Glomerular endothelial cell (primary cell): ENCODE data around the gene TMEM258. TPM values are rescaled to one million over a fixed set of nuclear protein-coding genes. Genes with fewer than 3 reads are reported as not detected.

Source experiments
- DNase-seq: peaks from one replicate; pipeline ENCODE4 v3.0.0-alpha.2; 2011; ENCODE audit warnings: low read depth, low spot score; ENCODE audit errors: extremely low read depth
- total RNA-seq: library from RNA; depleted of rRNA; stranded (reverse); fragments of >200 nt; gene quantifications from 2 replicates; pipeline ENCODE4 v1.2.3, GENCODE V29; 2015

Gene TMEM258
- total RNA-seq, 1 donor from 2014 or later = 57.6 TPM

DNA sequence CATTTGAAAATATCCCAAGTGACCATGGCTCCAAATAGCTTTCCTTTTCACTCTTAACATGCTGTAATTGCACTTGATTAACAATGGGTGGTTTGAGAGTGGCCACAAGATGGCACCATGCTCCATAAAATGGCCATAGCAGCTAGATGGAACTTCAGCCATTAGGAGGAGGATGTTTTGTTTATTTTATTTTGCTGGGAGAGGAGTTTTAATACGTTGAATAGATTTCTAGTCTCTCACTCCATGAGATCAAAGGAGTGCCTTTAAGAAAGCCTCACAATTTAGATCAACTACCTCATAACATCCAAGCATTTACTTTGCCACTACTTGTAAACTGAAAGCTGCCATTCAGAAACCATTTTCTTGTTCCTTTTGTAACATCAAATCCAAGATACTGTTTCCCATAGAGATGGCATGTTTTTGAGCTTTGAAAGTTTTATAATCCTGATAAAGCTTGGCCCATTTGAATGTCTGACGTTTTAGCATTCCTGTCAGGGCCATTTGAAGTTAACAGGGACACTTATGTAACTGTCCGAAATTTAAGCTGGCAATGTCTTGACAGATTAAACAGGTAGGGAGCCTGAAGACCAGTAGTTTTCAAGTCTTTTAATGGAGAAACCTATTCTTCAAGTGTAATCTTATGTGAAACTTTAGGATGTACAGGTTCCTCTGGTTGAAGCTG lies 5.0 kb upstream of the TMEM258 start:
- peak; percentile 82 for DNase-seq

DNA sequence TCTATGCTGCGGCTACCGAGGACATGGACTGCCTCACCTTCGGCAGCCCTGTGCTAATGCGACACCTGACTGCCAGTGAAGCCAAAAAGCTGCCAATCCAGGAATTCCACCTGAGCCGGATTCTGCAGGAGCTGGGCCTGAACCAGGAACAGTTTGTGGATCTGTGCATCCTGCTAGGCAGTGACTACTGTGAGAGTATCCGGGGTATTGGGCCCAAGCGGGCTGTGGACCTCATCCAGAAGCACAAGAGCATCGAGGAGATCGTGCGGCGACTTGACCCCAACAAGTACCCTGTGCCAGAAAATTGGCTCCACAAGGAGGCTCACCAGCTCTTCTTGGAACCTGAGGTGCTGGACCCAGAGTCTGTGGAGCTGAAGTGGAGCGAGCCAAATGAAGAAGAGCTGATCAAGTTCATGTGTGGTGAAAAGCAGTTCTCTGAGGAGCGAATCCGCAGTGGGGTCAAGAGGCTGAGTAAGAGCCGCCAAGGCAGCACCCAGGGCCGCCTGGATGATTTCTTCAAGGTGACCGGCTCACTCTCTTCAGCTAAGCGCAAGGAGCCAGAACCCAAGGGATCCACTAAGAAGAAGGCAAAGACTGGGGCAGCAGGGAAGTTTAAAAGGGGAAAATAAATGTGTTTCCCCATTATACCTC lies 3.6 kb upstream of the TMEM258 start:
- no peak for DNase-seq

DNA sequence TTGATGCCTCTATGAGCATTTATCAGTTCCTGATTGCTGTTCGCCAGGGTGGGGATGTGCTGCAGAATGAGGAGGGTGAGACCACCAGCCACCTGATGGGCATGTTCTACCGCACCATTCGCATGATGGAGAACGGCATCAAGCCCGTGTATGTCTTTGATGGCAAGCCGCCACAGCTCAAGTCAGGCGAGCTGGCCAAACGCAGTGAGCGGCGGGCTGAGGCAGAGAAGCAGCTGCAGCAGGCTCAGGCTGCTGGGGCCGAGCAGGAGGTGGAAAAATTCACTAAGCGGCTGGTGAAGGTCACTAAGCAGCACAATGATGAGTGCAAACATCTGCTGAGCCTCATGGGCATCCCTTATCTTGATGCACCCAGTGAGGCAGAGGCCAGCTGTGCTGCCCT lies 3.1 kb upstream of the TMEM258 start:
- no peak for DNase-seq

DNA sequence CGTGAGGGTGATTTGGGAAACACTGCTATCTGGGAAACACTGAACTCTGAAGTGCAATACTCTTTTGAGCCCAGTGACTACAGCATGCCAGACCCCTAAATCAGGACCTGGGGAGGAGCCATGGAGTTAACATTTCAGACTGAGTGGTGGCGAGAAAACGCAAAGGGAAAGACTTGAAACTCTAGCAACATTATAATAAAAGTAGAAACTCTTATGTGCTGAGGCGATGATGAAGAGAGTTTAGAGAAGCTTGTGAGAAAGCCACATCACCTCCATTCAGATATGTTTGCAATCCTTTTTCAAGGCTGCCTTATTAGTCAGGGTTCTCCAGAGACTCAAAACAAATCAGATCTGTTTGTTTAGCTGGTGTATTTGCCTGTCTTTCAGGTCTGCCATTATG lies 2.2 kb upstream of the TMEM258 start:
- no peak for DNase-seq

DNA sequence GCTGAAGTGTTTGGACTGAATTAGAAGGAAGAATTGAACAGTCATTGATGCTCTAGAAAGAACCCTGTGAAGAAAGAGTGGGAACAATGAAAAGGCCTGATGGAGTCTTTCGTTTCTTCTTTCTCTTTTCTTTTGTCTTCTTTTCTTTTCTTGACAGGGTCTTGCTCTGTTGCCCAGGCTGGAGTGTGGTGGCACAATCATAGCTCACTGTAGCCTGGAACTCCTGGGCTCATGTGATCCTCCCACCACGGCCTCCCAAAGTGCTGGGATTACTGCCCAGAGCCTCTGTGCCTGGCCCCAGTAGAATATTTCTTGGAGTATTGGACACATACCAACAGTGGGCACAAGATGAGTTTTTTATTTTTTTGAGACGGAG lies 1.4 kb upstream of the TMEM258 start:
- no peak for DNase-seq

DNA sequence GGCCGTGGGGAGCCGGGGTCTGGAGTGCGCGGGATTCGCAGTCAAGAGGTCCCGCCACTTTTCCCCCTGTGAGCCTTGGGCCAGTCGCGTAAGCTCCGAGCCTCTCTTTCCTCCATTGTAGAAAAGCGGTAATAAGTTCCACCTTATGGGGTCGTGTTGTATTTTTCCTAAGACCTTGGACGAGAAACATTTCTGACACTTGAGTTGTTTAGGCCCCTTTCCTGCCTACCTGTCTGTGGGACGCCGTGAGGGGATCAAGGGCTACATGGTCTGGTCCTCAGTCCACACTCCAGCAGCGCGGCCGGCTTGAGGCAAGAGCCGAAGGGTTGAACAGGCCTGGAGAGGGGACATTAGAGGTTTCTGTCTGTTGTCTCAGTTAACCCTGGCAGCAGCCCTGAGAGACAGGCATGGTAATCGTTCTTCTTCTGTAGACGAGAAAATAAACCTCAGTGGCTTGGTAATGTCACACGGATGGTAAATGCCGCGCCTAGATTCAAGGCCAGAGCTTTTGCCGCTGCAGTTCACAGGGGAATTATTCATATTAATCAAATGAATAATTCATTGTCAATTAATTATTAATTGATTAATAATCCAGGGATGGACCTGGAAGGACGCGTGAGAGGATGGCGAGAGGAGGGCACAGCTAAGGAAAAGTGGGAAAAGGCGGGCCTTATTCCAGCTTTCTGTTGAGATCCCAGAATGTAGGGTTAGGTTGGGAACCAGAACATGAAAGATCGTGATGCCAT lies 857 bp upstream of the TMEM258 start:
- no peak for DNase-seq

DNA sequence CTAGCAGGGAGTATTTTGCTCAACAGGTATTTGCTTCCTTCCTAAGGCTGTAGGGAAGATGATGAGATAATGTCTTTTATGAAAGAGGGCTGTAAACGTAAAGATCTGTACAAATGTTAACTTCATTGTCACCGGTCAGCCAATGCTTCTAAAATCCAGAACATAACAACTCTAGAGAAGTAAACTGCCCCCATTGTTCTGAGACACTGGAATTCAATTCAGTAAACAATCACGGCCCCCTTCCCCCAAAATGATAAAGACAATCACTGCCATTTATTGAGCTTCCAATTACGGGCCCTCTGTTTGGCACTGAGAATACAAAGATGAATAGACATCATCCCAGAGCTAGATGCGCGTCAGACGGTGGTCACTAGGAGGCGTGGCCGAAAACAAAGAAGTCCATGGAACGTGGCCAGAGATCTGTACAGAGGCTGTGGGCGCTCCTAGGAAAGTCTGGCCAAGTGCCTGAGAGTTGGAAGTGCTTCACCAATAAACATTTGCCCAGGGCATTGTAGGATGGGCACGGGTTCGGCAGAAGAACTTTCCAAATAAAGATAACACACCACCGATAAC lies 576 bp downstream of the TMEM258 start:
- peak; percentile 76 for DNase-seq

DNA sequence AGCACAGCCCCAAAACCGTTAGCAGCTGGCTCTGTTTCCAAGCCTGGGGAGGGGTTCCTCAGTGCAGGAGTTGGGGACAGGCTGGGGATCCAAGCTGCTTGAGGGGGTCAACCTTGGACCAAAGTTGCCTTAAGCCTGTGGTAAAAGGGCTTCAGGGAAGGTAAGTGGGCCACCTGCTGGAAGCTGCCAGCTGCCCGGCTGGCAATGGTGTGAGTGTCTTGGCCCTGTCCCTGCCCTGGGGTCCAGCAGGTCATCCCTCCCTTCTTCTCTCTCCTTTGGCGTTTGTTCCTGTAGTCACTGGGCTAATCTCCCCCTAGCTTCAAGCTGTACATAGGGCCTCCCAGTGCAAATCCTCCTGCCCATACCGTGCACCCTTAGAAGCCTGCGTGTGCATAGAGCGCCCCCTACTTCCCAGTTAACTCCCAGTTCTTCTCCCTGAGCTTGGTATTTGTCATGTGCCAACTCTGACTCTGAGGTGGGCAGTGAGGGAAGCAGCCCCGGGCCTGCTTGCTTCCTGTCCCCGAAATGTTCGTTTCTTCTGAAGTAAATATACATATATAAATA lies 4.4 kb downstream of the TMEM258 start:
- no peak for DNase-seq

DNA sequence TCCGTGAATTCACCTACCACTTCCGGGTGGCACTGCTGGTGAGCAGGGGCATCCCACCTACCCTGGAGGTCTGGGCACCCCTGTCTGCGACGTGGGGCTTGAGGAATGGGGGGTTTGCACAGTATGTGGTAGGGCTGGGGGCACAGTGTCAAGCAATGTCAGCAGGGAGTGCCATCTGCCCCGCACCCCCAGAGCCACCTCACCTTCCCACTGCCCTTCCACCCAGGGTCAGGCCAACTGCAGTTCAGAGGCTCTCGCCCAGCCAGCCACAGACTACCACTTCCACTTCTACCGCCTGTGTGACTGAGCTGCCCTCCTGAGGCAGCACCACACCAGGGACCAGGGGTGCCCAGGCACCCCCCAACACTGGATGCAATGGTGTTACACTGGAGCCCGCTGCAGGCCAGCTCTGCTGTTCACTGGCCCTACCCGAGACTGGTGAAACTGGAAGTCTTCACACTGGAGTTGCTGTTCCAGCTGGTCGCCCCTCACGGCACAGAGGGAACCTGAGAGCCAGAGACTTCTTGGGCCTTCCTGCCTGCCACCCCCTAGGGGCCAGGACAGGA lies 6.5 kb downstream of the TMEM258 start:
- no peak for DNase-seq

DNA sequence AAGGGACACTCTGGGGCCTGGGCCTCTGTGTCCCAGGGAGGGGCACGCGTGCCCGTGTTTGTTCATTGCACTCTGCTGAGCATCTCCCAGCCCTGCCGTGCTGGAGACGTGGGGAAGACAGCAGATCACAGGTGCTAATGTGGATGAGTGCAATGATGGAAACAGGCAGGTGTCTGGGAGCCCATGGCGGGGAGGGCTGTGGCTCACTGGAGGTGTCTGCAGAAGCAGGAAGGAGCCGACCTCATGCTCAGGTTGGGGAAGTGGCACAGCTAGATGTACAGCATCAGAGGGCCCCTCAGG lies 7.9 kb downstream of the TMEM258 start:
- no peak for DNase-seq

DNA sequence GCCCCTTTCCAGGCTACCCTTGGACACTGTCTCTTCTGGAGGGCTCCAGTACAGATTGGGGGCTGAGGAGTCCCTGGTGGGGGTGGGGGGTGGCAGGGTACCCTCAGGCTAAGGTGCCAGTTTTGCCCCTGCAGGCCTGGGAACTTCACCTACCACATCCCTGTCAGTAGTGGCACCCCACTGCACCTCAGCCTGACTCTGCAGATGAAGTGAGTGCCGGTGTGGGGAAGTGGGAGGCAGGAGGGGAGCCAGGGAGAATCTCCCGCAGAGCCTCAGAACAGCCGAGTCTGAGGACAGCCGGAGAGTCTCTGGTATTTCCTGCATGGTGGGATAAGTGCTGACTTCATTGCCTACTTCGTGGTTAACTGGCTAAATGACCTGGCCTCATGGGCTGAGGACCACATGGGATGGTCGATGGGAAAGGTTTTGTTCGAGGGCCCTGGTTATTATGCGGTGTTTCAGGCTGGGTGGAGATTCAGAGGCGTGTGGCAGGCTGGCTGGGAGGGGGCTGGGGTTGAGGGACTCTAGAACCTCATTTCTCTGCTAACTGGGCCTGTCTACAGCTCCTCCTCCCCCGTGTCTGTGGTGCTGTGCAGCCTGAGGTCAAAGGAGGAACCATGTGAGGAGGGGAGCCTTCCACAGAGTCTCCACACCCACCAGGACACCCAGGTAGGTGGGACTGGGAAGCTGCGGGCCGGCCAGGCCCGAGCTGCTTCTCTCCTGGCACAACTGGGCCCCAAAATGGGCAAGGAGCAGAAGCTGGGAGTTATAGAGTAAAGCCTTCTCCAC lies 8.5 kb downstream of the TMEM258 start:
- DNase-seq = no peak

DNA sequence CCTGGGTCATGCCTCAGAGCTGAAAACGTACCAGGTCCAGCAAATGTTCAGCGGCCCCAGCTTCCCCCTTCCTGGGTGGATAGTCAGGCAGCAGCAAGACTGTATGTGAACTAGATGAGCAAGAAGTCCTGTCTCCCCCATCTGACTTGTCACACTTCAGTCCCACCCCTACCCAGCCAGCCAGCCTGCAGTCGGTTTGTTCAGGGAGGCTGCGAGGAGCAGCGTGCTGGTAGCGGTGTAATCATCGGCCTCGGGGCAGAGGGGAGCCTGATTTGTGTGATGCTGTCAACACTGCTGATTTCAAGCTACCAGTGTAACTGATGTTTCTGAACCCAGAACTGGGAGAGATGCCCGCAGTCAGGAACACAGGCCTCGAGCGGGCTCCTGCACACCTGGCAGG lies 9.6 kb downstream of the TMEM258 start:
- DNase-seq = no peak

DNA sequence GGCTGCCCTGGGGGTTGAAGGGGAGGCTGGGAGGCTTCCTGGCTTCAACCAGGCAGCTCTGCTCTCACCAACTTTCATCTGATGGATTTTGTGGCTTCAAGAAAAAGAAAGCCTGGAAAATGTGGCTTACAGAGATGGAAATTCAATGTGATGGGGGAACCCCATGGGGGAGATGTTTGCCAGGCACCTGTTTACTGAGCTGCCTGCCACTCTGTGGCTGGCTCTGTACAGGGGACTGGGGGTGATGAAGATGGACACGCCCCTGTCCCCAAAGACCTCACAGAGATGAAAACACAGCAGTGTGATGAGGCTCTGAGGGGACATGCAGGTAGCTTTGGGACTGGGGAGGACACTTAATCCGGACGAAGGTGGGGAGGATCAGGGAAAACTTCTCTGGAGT lies 10.1 kb downstream of the TMEM258 start:
- no peak for DNase-seq

DNA sequence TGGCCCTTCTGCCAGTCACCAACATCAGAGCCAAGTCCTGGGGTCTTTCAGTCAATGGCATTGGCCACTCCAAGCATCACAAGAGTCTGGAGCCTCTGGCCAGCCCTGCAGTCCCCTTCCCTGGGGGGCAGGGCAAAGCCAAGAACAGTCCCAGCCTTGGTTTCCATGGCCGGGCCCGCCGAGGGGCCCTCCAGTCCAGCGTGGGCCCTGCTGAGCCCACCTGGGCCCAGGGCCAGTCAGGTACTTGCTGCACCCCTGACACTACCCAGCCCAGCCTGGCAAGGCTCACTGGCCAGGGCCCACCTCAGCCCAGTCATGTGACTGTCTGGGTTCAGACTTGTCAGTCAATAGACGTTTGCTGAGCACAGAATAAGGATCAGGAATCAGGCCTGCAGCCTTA lies 10.8 kb downstream of the TMEM258 start:
- no peak for DNase-seq

DNA sequence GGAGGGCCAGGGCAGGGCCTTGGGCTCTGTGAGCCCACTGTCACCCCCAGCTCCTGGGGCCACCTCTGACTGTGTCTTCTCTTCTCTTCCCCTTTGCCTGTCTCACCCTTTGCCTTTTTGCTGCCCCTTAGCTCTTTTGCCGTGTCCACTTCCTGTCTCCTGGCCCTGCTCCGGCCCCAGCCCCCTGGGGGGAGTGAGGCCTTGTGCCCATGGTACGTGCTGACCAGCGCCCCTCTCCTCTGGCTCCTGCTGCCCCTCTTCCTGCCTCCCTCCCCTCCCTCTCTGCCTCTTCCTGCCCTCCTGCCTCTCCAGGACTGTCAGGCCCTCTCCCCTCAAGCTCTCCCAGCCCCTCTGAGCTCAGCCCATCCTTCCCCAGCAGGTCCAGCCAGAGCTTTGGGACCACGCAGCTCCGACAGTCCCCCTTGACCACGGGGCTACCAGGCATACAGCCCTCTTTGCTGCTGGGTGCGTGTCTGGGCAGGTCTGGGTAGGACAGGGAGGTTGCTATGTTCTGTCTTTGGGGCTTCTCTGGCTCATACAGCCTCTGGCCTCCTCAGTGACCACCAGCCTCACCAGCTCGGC lies 11.7 kb downstream of the TMEM258 start:
- no peak for DNase-seq

DNA sequence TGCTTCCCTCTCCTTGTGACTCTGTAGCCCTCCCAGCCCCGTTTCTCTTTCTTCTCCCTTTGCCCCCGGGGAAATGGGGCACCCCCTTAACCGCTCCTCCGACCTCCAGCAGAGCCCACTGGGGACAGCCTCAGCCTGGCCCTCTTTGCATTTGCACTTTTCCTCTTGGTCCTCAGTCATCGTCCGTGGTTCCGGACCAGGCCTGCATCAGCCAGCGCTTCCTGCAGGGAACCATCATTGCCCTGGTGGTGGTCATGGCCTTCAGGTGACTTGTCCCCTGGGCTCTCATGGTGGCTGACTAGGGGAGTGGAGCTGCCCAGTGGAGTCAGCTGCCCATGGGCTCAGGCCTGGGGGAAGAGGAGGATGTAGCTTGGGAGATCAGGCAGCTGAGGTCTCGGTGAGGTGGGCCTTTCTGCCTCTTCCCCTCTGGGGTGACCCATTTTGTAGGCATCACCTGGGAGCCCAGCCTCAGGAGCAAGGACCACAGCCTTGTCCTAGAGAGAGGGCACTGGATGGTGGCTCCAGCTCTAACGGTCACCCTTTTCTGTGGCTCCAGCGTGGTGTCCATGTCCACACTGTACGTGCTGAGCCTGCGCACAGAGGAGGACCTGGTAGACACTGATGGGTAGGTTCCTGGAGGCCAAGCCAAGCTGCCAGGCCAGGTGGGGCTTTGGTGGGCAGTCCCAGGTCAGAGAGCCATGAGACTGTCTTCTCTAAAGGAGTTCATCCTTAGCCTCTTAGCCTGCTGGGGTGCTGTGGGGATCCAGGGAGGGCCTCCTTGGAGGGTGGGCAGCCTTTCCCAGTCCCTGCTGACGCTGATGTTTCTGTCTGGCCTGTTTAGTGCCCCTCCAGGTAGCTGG lies 12.5 kb downstream of the TMEM258 start:
- no peak for DNase-seq

DNA sequence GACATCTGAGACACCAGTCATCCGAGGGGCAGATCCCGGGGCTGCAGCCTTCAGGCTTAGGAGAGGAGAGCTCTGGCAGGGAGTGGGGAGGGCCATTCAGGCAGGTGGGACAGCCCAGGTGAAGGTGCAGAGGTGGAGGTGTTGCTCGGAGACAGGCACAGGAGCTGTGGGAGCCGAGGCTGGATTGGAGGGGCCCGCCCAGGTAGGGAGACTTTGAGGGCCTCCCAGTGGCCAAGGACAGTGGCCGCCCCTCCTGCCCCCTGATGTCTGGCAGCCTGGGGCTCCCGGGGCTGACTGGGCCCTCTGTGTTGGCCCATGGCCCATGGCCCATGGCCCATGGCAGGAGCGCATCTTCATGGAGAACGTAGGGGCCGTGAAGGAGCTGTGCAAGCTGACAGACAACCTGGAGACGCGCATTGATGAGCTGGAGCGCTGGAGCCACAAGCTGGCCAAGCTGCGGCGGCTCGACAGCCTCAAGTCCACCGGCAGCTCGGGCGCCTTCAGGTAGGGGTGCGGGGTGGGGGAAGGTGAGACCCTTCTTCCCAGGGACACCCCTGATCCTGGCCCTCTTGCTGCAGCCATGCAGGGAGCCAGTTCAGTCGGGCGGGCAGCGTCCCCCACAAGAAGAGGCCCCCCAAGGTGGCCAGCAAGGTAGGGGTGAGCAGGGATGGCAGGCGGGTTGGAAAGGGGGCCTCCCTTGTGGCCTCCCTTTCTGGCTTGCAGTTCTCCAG lies 13.3 kb downstream of the TMEM258 start:
- no peak for DNase-seq

DNA sequence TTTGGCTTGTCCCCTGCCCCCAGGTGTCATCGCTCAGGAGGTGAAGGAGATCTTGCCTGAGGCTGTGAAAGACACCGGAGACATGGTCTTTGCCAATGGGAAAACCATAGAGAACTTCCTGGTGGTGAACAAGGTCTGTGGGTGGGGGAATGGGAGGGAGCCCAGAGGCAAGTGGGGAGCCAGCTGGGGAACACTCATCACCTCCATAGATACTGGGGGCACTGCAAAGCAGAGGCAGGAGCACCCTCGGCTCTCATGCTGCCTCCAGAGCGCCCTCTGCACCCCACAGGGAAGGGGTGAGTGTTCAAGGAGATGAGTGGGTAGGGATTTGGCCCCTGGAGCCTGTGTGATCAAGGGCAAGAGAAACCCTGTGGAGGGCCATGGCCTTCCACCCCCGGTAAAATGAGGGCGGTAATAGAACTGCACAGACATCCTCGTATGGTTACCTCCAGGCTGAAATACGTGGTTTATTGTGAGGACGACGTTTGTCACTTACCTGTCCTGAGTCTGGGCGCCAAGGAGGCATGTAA lies 14.0 kb downstream of the TMEM258 start:
- DNase-seq = no peak
